ENCODE results near the gene TNFRSF8. TPM values are rescaled to one million over a fixed set of nuclear protein-coding genes. Genes with fewer than 3 reads are reported as not detected.

The TNFRSF8 gene
- total and polyA plus RNA-seq, 2 of the 13 experiments (the other 11 are each of a cell fraction or from before 2014, with no cell fraction given) = not detected

- no peak overlapping the region for H3K27ac ChIP-seq (ENCODE audit: extremely low read length, insufficient read depth, low read length)
- TF ChIP-seq PCBP2 (optimal IDR thresholded peaks at IDR 0.05; ENCODE audit: low read depth, low read length, poor library complexity, severe bottlenecking) = no peak
- TF ChIP-seq ZNF607 (CRISPR knock-in tag; IDR thresholded peaks at IDR 0.05; ENCODE audit: borderline replicate concordance) = no peak
- no peak for TF ChIP-seq PAWR (CRISPR knock-in tag; IDR thresholded peaks at IDR 0.05; ENCODE audit: borderline replicate concordance)
- TF ChIP-seq HINFP (CRISPR knock-in tag; IDR thresholded peaks at IDR 0.05; ENCODE audit: low read depth) = no peak
- TF ChIP-seq ZNF557 (CRISPR knock-in tag; IDR thresholded peaks at IDR 0.05) = no peak
- TF ChIP-seq MIER3 (CRISPR knock-in tag; IDR thresholded peaks at IDR 0.05; ENCODE audit: borderline replicate concordance) = no peak
- TF ChIP-seq TOE1 (CRISPR knock-in tag; IDR thresholded peaks at IDR 0.05) = no peak
- TF ChIP-seq MEF2D (CRISPR knock-in tag; IDR thresholded peaks at IDR 0.05) = no peak
- TF ChIP-seq KLF9 (CRISPR knock-in tag; IDR thresholded peaks at IDR 0.05; ENCODE audit: low read depth) = no peak
- H3K9me3 ChIP-seq (ENCODE audit: low read length) = no peaks in the 10 kb centered on the region
- H4K20me1 ChIP-seq (ENCODE audit: insufficient read depth, low read length) = no peaks in the 10 kb centered on the region
- WGBS (ENCODE audit: low lambda C conversion rate) = 36% methylated on average over 8 of the region's 13 CpGs
- H2AFZ ChIP-seq (ENCODE audit: low read length) = no peak overlapping the region
- H3K4me1 ChIP-seq (ENCODE audit: insufficient read depth, low read length) = no peaks in the 10 kb centered on the region
- no TSS peak for BruUV-seq (replicated peaks)
- in situ Hi-C loops (cut with HindIII; ENCODE audit: extremely low pct_ligation_motif_present, low pct_unique_long_range_greater_than_20kb) (no loop called here), intact Hi-C loops (cut with micrococcal nuclease; ENCODE audit: unreplicated experiment) (no loop called here)
- H3K79me2 ChIP-seq (ENCODE audit: insufficient read depth, low read length) = no peaks in the 10 kb centered on the region
- no peak for ATAC-seq
- CTCF ChIA-PET (ENCODE audit: low intra/inter-chr PET ratio, low total read pairs) = no interaction called here
- POLR2A ChIA-PET = no interaction called here
- no peak for FAIRE-seq
- no peaks in the 10 kb centered on the region for H3K36me3 ChIP-seq (replicated peaks in 1 of 2; ENCODE audit: control insufficient read depth in 1 of 2, insufficient read depth in 2 of 2, low read length in 2 of 2)
- DNase-seq (ENCODE audit: low spot score) = no peak
- H3K27me3 ChIP-seq (ENCODE audit: control insufficient read depth in 1 of 2, insufficient read depth in 2 of 2, low read length in 2 of 2) = peaks cover 5 to 34% of the 10 kb centered on the region in 2 experiments; a peak in 4 of 5 replicates
- no peak overlapping the region for H3K9ac ChIP-seq (ENCODE audit: insufficient read depth, low read depth, low read length)
- 0 out of 2 replicates have a peak overlapping the region, but pooled peaks have one; percentile 3 for H3K4me2 ChIP-seq (ENCODE audit: low read depth, low read length)
- no peak overlapping the region for H3K4me3 ChIP-seq (replicated peaks in 1 of 3; ENCODE audit: insufficient read depth in 1 of 3, low read depth in 2 of 3, low read length in 3 of 3)
These were observed 9.2 kb upstream of the TNFRSF8 start for GRCh38 chr1:12053752-12054548.
